ENCODE data around the gene LPP. TPM values are rescaled to one million over a fixed set of nuclear protein-coding genes. Genes with fewer than 3 reads are reported as not detected.

Gene LPP
- total RNA-seq, 1 donor from 2014 or later = 114 TPM

DNA sequence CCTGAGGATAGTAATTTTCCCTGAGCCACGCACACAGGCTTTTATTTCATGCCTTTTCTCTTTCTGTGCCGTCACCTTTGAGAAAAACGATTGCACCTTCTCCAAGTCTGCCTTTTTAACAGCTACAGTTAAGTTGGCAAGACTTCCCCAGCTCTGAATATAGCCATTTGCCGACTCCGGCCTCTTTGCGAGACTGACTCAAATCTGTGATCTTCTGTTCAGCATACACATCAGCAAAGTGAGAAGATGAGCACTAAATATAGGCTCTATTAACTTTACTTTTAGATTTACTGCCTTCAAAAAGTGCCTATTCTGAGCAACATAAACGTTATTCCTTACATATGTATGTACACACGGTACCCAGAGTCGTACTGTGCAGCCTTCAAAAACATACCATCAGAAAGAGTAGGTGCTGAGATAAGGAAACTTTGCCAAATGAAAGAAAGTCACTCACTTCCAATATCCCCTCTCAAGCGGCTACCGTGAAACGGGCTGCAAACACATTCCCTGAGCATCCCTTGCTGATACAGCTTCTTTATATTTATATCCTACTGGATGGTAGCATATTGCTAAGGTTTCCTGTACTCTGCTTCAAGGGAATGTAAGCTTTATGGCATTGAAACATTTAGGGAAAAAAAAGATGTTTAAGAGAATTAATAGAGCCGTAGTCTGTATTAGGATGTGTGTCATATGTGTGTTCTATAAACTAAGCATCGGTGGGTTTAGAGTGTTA is 734.5 kb downstream of the LPP start:
- ATAC-seq (peak; percentile 38), DNase-seq (ENCODE audit: missing footprints) (no peak)
- intact Hi-C loops (cut with DNase I) = loop anchor here (2.0 to 5.0 kb wide), 2 partner anchors 59 to 1148 kb away; no protein-coding TSS in a partner anchor

DNA sequence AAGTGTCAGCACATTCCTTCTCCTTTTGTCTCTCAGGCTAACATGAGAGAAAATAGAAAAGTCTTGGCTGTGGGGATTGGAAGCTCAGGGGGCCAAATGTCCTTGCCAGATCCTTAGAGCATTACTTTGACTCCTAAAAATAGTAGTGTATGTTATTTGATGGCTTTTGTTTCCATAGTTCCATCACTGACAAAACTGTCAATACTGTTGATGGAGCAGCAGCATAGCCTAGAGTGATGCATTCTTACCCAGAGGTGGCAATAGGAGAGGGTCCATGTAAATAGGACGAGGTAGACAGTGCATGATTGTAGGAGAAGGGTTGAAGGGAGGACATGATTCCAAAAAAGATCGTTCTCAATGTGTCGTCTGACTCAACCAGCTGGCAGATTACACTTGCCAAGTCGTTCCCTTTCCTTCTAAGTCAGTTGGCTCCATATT is 735.1 kb downstream of the LPP start:
- intact Hi-C loops (cut with DNase I) = loop anchor here (2.0 to 5.0 kb wide), 2 partner anchors 58 to 1148 kb away; no protein-coding TSS in a partner anchor
- ATAC-seq (peak; percentile 83), DNase-seq (ENCODE audit: missing footprints) (no peak)

GRCh38 chr3:188890572-188891270 is 736.8 kb downstream of the LPP start:
- no peak for ATAC-seq
- intact Hi-C loops (cut with DNase I) = no loop called here
- no peak for DNase-seq (ENCODE audit: missing footprints)

DNA sequence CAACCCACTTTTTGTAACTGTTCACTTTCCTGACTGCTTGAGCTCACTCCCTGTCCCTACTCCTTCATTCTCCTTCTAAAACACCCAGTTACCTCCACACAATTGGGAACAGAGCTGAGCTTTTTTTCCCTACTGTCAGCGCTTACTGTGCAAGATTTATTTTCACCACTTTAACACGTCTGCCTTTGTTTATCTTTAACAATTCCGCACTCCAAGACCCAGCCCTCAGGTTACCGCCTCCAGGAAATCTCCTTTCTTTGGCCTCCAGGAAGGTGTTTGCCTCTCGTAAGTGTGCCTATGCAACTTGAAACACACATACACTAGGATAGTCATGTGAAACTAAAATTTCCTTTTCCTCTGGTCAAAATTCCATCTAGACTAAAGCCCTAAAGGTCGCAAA is 745.9 kb downstream of the LPP start:
- DNase-seq (ENCODE audit: missing footprints) (no peak), ATAC-seq (no peak)
- intact Hi-C loops (cut with DNase I) = no loop called here

GRCh38 chr3:188900421-188900951 is 746.5 kb downstream of the LPP start:
- no peak for DNase-seq (ENCODE audit: missing footprints)
- intact Hi-C loops (cut with DNase I) = no loop called here
- peak; percentile 58 for ATAC-seq

- DNase-seq (ENCODE audit: missing footprints) (no peak), ATAC-seq (peak; percentile 43)
- intact Hi-C loops (cut with DNase I) = no loop called here
These were observed 747.2 kb downstream of the LPP start for GRCh38 chr3:188901126-188901525.

GRCh38 chr3:188901671-188902287 is 747.8 kb downstream of the LPP start:
- DNase-seq (ENCODE audit: missing footprints) (no peak), ATAC-seq (no peak)
- intact Hi-C loops (cut with DNase I) = no loop called here

DNA sequence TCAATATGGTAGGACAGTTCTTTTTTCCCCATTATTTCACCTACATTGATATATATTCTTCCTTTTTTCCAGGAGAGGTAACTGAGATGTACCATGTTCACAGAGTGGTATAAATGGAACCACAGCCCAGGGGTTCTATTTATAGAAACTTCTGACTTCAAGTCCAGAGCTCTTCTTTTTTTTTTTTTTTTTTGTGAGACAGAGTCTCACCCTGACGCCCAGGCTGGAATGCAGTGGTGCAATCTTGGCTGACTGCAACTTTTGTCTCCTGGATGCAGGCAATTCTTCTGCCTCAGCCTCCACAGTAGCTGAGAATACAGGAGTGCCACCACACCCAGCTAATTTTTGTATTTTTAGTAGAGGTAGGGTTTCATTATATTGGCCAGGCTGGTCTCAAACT is 750.7 kb downstream of the LPP start:
- ATAC-seq = no peak

GRCh38 chr3:188905547-188905946 is 751.6 kb downstream of the LPP start:
- intact Hi-C loops (cut with DNase I) = no loop called here
- no peak for ATAC-seq
- no peak for DNase-seq (ENCODE audit: missing footprints)

More for the DNA sequence above, 750.7 kb downstream of the LPP start:
- DNase-seq (ENCODE audit: missing footprints) = no peak
- intact Hi-C loops (cut with DNase I) = no loop called here

DNA sequence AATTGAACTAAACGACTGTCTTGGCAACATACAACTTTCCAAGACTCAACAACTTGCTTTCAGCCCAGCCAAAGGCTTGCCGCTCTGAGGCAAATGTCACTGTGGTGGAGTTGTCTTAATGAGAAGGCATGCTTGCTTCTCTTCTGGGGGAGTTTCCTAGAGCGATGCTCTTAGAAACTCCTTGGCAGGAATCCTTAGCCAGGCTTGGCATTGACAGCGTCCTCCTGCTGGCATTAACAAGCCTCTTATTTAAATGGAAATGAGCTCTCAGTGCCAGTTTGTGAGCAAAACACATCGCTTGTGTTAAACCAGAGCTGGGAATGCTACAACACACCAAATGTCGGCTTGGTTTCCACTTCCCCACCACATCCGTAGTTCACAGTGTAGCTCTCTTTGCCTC is 752.3 kb downstream of the LPP start:
- ATAC-seq = no peak
- no peak for DNase-seq (ENCODE audit: missing footprints)
- intact Hi-C loops (cut with DNase I) = no loop called here

DNA sequence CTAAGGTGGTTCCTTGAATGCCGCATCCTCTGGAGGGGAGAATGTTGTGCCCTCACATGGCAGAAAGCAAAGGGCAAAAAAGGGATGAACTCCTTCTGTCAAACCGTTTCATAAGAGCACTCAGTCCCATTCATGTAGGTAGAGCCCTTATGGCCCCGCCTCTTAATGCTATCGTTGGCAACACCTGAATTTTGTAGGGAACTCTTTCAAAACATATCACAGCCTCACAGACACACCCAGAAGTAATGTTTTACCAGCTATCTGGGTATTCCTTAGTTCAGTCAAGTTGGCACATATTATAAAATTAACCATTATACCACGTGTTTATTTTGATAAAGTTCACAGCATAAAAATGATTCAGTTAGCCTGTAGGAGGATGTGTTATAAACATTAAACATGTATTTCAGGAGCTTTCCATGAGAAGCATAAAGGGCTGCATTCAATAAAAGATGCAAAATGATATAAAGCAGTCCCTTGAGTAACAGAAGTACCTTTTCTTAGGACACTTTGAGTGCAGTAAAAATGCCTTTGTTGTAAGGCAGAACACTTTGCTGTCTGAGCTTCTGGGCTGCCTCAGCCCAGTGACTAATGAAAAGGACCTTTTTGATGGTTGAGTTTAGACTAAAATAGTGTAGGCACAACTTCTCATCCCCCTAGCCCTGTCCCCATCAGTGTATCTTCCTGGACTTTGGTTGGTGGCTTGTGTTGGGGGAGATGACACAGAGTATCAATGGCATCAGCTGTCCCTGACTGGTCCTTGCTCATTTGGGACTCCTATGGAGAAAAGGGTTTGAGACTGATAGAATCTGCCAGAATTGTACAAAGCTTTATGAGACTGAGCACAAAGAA is 754.3 kb downstream of the LPP start:
- intact Hi-C loops (cut with DNase I) = no loop called here
- no peak for DNase-seq (ENCODE audit: missing footprints)
- ATAC-seq = no peak

- ATAC-seq = no peak
- intact Hi-C loops (cut with DNase I) = no loop called here
- no peak for DNase-seq (ENCODE audit: missing footprints)
These were observed 757.3 kb downstream of the LPP start for GRCh38 chr3:188911026-188911850.

DNA sequence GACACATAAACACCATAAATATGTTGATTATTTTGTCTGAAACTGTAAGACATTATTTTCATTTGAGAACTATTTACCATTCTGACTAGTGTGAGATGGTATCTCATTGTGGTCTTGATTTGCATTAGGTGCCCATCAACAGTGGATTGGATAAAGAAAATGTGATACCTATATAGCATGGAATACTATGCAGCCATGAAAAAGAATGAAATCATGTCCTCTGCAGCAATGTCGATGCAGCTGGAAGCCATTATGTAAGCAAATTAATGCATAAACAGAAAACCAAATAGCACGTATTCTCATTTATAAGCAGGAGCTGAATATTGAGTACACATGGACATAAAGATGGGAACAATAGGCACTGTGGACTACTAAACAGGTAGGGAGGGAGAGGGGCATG is 759.1 kb downstream of the LPP start:
- intact Hi-C loops (cut with DNase I) = no loop called here
- no peak for ATAC-seq
- no peak for DNase-seq (ENCODE audit: missing footprints)

GRCh38 chr3:188914552-188914951 is 760.6 kb downstream of the LPP start:
- DNase-seq (ENCODE audit: missing footprints) = no peak
- intact Hi-C loops (cut with DNase I) = no loop called here
- ATAC-seq = no peak

DNA sequence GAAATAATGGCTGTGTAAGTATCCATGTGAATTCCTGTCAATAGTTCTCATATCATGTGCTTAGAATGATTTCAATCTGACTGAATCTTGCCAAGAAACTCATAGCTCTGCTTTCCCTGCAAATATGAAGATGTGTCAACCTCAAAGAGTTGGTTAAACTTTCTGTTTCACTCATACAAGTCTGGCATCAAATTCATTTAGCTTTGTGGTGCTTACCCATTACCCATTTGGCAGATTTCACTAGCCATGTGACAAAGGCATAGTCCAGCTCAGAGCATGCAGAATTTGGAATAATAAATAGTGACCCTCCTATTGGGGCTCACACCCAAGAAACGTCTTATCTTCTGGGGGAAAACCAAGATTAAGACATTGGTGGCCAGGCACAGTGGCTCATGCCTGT is 761.2 kb downstream of the LPP start:
- intact Hi-C loops (cut with DNase I) = no loop called here
- DNase-seq (ENCODE audit: missing footprints) (no peak), ATAC-seq (no peak)

DNA sequence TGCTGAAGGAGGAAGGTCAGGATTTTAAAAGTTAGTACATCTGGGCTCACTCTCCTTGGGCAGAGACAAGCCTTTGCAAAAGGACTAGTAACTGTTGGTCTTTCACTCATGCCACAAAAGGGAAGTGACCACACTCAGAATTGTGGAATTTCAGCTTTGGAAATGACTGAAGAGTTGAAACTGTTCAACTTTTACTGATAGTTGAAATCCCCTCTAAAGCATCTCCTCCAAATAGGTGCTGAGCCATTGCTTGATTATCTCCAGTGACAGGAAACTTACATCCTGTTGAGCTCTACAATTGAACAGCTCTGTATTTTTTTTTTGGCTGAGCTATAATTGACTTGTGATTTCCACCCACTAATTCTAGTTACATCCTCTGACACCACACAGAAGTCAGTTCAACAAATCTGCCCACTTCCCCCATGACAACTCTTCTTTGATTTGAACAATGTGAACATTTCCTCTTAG is 763.0 kb downstream of the LPP start:
- ATAC-seq (no peak), DNase-seq (ENCODE audit: missing footprints) (no peak)
- intact Hi-C loops (cut with DNase I) = no loop called here

DNA sequence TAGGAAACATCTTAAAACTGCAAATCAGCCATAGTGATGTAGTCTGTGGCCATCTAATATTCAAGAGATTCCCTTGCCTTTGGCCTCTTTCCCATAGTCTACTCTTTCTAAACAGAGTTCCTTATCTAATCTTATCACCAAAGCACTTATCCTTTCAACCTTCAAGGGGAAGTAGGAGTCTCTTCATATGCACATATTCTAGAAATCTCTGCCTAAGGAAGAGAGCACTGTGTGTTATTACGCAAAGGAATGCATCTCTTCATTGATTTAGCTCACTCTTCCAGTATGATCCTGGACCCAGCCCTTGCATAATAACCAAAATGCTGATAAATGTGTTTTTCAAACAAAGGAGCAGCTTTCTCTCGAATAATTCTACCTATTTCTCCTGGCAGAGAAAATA is 764.1 kb downstream of the LPP start:
- no peak for ATAC-seq
- DNase-seq (ENCODE audit: missing footprints) = no peak
- intact Hi-C loops (cut with DNase I) = no loop called here

DNA sequence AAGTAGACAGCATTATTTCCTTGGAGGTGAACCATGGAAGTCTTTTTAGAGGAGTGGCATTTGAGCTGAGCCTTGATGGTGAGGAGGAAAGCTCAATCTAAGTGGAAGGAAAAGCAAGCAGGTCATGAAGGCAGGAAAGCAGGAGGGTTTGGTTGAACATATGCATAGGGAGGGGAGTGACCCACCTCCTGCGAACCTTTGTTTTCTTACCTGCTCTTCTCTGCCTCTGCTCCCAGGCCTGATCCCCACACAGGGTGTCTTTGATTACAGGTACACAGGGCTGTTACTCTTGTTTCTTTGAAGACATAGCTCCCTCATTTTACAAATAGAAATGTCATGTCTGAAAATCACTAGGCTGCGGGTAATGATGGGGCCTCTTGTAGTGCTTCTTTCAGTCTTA is 769.7 kb downstream of the LPP start:
- DNase-seq (ENCODE audit: missing footprints) = no peak
- intact Hi-C loops (cut with DNase I) = no loop called here
- ATAC-seq = no peak

Measured in Right ventricle myocardium inferior (tissue), 1 donor.